Lower leg skin (tissue), 3 donors: ENCODE measurements around the gene NFKBIE.

Experiments used
- POLR2A ChIP-seq, 2 donors: fragments of 450-650 bp; IDR thresholded peaks; one replicate each; pipeline ENCODE4 v1.6.1; 2016 to 2017; ENCODE audit warnings: antibody characterized with exemption in 2 of 2, mild to moderate bottlenecking in 1 of 2, moderate library complexity in 1 of 2
- TF ChIP-seq, protein P1 (sequence below), 3 donors: fragments of 450-650 bp; IDR thresholded peaks; one replicate each; pipeline ENCODE4 v1.5.1; 2016; ENCODE audit warnings: antibody characterized with exemption in 3 of 3, mild to moderate bottlenecking in 3 of 3, moderate library complexity in 2 of 3

DNA sequence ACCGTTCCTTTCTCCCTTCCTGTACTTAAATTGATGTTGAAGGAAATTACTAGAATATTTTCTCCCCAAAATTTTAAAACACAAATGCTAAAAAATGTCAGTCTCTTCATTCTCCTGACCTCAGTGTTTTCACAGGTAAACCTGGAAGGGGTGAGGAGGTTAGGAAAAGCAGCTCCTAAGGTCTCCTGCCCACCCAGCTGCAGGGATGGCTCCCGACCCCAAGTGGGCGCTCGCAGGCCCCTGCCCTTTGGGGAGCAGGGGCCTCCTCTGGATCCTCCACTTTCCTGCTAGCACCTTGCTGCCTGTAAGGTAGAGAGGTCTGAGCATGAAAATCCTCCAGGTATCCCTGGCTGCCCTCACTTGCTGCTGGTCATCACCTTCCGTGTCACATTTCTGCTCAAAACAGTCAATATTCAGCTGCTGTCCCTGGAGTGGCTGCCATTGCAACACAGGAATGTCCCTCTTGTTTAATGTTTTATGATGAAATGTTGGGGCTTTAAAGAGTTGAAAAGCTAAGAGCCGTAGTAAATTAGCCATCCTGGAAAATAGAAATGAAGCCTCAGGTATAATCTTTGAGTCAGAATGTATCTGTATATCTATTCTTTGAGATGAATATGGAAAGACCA is 29.3 kb downstream of the NFKBIE start:
- TF ChIP-seq, protein P1, sequence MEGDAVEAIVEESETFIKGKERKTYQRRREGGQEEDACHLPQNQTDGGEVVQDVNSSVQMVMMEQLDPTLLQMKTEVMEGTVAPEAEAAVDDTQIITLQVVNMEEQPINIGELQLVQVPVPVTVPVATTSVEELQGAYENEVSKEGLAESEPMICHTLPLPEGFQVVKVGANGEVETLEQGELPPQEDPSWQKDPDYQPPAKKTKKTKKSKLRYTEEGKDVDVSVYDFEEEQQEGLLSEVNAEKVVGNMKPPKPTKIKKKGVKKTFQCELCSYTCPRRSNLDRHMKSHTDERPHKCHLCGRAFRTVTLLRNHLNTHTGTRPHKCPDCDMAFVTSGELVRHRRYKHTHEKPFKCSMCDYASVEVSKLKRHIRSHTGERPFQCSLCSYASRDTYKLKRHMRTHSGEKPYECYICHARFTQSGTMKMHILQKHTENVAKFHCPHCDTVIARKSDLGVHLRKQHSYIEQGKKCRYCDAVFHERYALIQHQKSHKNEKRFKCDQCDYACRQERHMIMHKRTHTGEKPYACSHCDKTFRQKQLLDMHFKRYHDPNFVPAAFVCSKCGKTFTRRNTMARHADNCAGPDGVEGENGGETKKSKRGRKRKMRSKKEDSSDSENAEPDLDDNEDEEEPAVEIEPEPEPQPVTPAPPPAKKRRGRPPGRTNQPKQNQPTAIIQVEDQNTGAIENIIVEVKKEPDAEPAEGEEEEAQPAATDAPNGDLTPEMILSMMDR (IDR thresholded peaks at IDR 0.05) = no peak
- TF ChIP-seq POLR2A (IDR thresholded peaks at IDR 0.05) = no peak
